Nephron progenitor cell (in vitro differentiated cells): ENCODE measurements around the gene KIF26A.
A peak's percentile ranks its signal among the peaks of the same experiment; 100 is the strongest.

Experiments used
- DNase-seq: peaks from one replicate; pipeline ENCODE4 v3.0.0; 2021
- H3K27ac Mint-ChIP-seq: 2 replicates; pipeline ENCODE4 v1.8.0; 2021; ENCODE audit warnings: mild to moderate bottlenecking, moderate library complexity, mixed read lengths
- H3K27me3 Mint-ChIP-seq: 2 replicates; pipeline ENCODE4 v1.8.0; 2021; ENCODE audit warnings: mild to moderate bottlenecking, low read depth, mixed read lengths; ENCODE audit not compliant: poor library complexity
- H3K36me3 Mint-ChIP-seq: 2 replicates; pipeline ENCODE4 v1.8.0; 2021; ENCODE audit warnings: low read depth, mixed read lengths
- H3K4me1 Mint-ChIP-seq: 2 replicates; pipeline ENCODE4 v1.8.0; 2021; ENCODE audit warnings: mixed read lengths
- H3K4me3 Mint-ChIP-seq: 2 replicates; pipeline ENCODE4 v1.8.0; 2021; ENCODE audit warnings: mild to moderate bottlenecking, moderate library complexity, mixed read lengths
- H3K9me3 Mint-ChIP-seq: 2 replicates; pipeline ENCODE4 v1.8.0; 2021; ENCODE audit warnings: mild to moderate bottlenecking, moderate library complexity, mixed read lengths
- TF ChIP-seq, protein P1 (sequence below): fragments of 200-600 bp; sonication (generic); IDR thresholded peaks from 2 replicates; pipeline ENCODE4 v1.5.0; 2021; ENCODE audit warnings: antibody characterized with exemption

Gene KIF26A

DNA sequence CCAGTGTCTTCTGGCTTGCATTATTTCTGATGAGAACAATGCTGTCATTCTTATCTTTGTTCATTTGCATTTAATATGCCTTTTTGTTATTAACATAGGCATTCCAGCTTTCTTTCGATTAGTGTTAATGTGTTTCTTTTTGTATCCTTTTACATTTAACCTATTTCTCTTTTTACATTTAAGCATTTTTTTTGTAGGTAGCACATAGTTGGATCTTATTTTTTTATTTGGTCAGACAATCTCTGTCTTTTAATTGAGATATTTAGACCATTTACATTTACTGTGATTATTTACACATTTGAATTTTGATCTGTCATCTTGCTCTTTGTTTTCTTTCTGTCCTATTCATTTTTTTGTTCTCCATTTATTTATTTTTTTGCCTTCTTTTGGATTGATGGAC, 14.5 kb upstream of the KIF26A start:
- no peak for DNase-seq
- TF ChIP-seq, protein P1, sequence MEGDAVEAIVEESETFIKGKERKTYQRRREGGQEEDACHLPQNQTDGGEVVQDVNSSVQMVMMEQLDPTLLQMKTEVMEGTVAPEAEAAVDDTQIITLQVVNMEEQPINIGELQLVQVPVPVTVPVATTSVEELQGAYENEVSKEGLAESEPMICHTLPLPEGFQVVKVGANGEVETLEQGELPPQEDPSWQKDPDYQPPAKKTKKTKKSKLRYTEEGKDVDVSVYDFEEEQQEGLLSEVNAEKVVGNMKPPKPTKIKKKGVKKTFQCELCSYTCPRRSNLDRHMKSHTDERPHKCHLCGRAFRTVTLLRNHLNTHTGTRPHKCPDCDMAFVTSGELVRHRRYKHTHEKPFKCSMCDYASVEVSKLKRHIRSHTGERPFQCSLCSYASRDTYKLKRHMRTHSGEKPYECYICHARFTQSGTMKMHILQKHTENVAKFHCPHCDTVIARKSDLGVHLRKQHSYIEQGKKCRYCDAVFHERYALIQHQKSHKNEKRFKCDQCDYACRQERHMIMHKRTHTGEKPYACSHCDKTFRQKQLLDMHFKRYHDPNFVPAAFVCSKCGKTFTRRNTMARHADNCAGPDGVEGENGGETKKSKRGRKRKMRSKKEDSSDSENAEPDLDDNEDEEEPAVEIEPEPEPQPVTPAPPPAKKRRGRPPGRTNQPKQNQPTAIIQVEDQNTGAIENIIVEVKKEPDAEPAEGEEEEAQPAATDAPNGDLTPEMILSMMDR: no peak
- H3K4me1 Mint-ChIP-seq: no peaks in the 10 kb centered on the region
- peaks cover 48% of the 10 kb centered on the region for H3K9me3 Mint-ChIP-seq
- H3K4me3 Mint-ChIP-seq: no peak overlapping the region
- no peaks in the 10 kb centered on the region for H3K36me3 Mint-ChIP-seq
- no peak overlapping the region for H3K27ac Mint-ChIP-seq
- H3K27me3 Mint-ChIP-seq: peaks cover 59% of the 10 kb centered on the region

DNA sequence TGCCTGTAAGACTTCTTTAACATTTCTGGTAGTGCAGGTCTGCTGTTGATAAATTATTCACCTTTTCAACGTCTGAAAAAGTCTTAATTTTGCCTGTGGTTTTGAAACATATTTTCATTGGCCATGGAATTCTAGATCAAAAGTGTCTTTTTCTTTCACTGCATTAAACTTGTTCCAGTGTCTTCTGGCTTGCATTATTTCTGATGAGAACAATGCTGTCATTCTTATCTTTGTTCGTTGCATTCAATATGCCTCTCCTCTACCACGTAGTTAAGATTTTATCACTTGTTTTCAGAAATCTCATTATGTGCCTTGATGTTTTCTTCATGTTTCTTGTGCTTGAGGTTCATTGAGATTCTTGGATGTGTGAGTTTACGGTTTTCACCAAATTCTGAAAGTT, 13.4 kb upstream of the KIF26A start:
- H3K9me3 Mint-ChIP-seq: peaks cover 57% of the 10 kb centered on the region
- H3K27me3 Mint-ChIP-seq: peaks cover 49% of the 10 kb centered on the region
- H3K27ac Mint-ChIP-seq: no peak overlapping the region
- no peaks in the 10 kb centered on the region for H3K36me3 Mint-ChIP-seq
- no peak for DNase-seq
- TF ChIP-seq, protein P1: no peak
- no peak overlapping the region for H3K4me3 Mint-ChIP-seq
- H3K4me1 Mint-ChIP-seq: no peaks in the 10 kb centered on the region

DNA sequence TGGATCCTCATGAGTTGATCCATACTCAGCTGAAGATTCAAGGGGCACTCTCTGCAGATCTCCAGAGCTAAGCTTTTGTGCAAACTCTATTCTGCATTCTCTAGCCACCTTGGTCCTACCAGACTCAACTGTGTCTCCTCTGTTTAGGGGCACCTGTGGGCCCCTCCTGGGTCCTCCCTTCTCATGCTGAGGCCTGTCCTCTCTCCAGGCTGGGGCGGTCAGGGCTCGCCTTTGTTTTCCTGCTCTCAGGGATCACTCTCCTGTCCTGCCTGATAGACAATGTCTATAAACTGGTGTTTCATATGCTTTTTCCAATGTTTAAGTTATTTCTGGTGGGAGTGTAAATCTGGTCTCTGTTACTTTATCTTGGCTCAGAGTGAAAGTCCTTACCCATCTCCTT, 11.6 kb upstream of the KIF26A start:
- no peaks in the 10 kb centered on the region for H3K36me3 Mint-ChIP-seq
- TF ChIP-seq, protein P1: no peak
- peaks cover 62% of the 10 kb centered on the region for H3K9me3 Mint-ChIP-seq
- DNase-seq: no peak
- H3K27ac Mint-ChIP-seq: no peak overlapping the region
- peaks cover 45% of the 10 kb centered on the region for H3K27me3 Mint-ChIP-seq
- H3K4me3 Mint-ChIP-seq: no peak overlapping the region
- no peaks in the 10 kb centered on the region for H3K4me1 Mint-ChIP-seq

- DNase-seq: no peak
- H3K27me3 Mint-ChIP-seq: peaks cover 46% of the 10 kb centered on the region
- no peak overlapping the region for H3K27ac Mint-ChIP-seq
- H3K36me3 Mint-ChIP-seq: no peaks in the 10 kb centered on the region
- H3K4me3 Mint-ChIP-seq: no peak overlapping the region
- TF ChIP-seq, protein P1: no peak
- peaks cover 57% of the 10 kb centered on the region for H3K9me3 Mint-ChIP-seq
- H3K4me1 Mint-ChIP-seq: no peaks in the 10 kb centered on the region
Measured at GRCh38 chr14:104128981-104129380, 9.4 kb upstream of the KIF26A start.

- no peak for DNase-seq
- H3K4me3 Mint-ChIP-seq: no peak overlapping the region
- H3K36me3 Mint-ChIP-seq: no peaks in the 10 kb centered on the region
- no peaks in the 10 kb centered on the region for H3K4me1 Mint-ChIP-seq
- H3K9me3 Mint-ChIP-seq: peaks cover 51% of the 10 kb centered on the region
- TF ChIP-seq, protein P1: no peak
- peaks cover 51% of the 10 kb centered on the region for H3K27me3 Mint-ChIP-seq
- H3K27ac Mint-ChIP-seq: no peak overlapping the region
Measured at GRCh38 chr14:104129556-104129955, 8.8 kb upstream of the KIF26A start.

DNA sequence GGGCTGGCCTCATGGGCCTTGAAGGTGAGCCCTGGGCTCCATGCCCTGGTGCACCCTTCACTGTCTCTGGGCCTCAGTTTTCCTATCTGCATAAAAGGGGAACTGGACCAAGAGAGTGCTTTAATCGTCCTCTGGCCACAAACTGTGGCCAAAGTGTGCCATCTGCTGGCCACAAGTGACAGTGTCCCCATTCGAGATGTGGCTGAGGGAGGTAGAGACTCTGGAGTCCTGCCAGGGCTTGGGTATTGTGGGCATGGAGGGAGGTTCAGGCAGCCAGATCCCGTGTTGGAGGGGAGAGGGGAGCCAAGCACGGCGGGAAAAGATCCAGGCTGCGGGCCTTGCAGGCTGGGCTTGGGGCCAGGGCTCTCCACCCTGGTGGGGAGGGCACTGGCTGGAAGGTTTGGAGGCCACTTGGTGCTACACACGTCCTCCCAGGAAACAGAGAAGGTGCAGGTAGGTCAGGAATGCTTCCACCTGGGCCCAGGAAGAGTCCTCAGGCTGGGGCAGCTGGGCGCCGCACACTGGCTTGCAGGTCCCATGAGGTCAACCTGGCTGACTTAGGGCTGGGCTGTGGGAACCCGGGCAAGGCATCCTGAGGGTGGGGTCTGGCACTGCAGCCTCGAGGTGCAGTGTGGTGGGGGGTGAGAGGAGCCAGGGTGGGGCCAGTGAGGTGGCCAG, 7.3 kb upstream of the KIF26A start:
- peak; percentile 47 for DNase-seq
- Mint-ChIP-seq H3K27me3 (peaks cover 65% of the 10 kb centered on the region), H3K36me3 (no peaks in the 10 kb centered on the region), H3K27ac (no peak overlapping the region), H3K4me1 (peaks cover 6% of the 10 kb centered on the region), H3K9me3 (peaks cover 36% of the 10 kb centered on the region), H3K4me3 (no peak overlapping the region)
- TF ChIP-seq, protein P1: peak; percentile 66
